NCI-H748 (cell line): Measurements from ENCODE around the gene B9D1.

Experiments
- DNase-seq: peaks from one replicate; lab custom pipeline; 2025; ENCODE audit not compliant: unreplicated experiment; lab: John Stamatoyannopoulos, UW

The B9D1 gene

GRCh38 chr17:19341211-19341631, 21.3 kb downstream of the B9D1 start:
- no peak for DNase-seq

GRCh38 chr17:19339341-19339815, 23.1 kb downstream of the B9D1 start:
- DNase-seq, result no peak

- DNase-seq, result peak; percentile 36
Observed at GRCh38 chr17:19338031-19338990, 24.2 kb downstream of the B9D1 start.

- no peak for DNase-seq
Observed at GRCh38 chr17:19337712-19338023, 24.9 kb downstream of the B9D1 start.

GRCh38 chr17:19336938-19337711, 25.4 kb downstream of the B9D1 start:
- no peak for DNase-seq

GRCh38 chr17:19335951-19336631, 26.4 kb downstream of the B9D1 start:
- DNase-seq, result no peak

GRCh38 chr17:19334331-19334730, 28.2 kb downstream of the B9D1 start:
- no peak for DNase-seq

- DNase-seq, result no peak
Observed at GRCh38 chr17:19333736-19334290, 28.7 kb downstream of the B9D1 start.

- DNase-seq, result no peak
Observed at GRCh38 chr17:19333132-19333440, 29.4 kb downstream of the B9D1 start.

- DNase-seq, result peak; percentile 26
Observed at GRCh38 chr17:19332371-19333131, 30.0 kb downstream of the B9D1 start.

GRCh38 chr17:19331543-19332245, 30.8 kb downstream of the B9D1 start:
- DNase-seq, result no peak

GRCh38 chr17:19331134-19331533, 31.4 kb downstream of the B9D1 start:
- DNase-seq, result no peak

- no peak for DNase-seq
Observed at GRCh38 chr17:19330271-19330670, 32.3 kb downstream of the B9D1 start.

GRCh38 chr17:19329839-19330238, 32.7 kb downstream of the B9D1 start:
- DNase-seq, result no peak

GRCh38 chr17:19329136-19329535, 33.4 kb downstream of the B9D1 start:
- DNase-seq, result no peak

- no peak for DNase-seq
Observed at GRCh38 chr17:19328441-19329061, 34.0 kb downstream of the B9D1 start.

GRCh38 chr17:19327031-19327783, 35.3 kb downstream of the B9D1 start:
- no peak for DNase-seq

- DNase-seq, result no peak
Observed at GRCh38 chr17:19325542-19325941, 37.0 kb downstream of the B9D1 start.

GRCh38 chr17:19322861-19323260, 39.7 kb downstream of the B9D1 start:
- no peak for DNase-seq
